Kidney epithelial cell (primary cell): ENCODE results near the gene KLRC4. TPM values are rescaled to one million over a fixed set of nuclear protein-coding genes. Genes with fewer than 3 reads are reported as not detected.

ENCODE experiments used
- DNase-seq: peaks from one replicate; pipeline ENCODE4 v3.0.0-alpha.2; 2010; ENCODE audit warnings: low read depth
- H3K27me3 ChIP-seq: 2 replicates; pipeline ENCODE4 v1.6.0; 2011; ENCODE audit warnings: low read length; ENCODE audit not compliant: control insufficient read depth, insufficient read depth
- H3K36me3 ChIP-seq: 2 replicates; pipeline ENCODE4 v1.5.1; 2011; ENCODE audit warnings: low read length; ENCODE audit not compliant: control insufficient read depth, insufficient read depth
- H3K4me3 ChIP-seq: 2 replicates; pipeline ENCODE4 v1.5.1; 2011; ENCODE audit warnings: low read depth, mild to moderate bottlenecking, control low read depth, low read length
- total RNA-seq: library from RNA; depleted of rRNA; stranded (reverse); fragments of >200 nt; gene quantifications from 2 replicates; pipeline ENCODE4 v1.2.3, GENCODE V29; 2015
- TF ChIP-seq, protein P1 (sequence below): IDR thresholded peaks from 2 replicates; pipeline ENCODE4 v1.5.1; 2011; ENCODE audit warnings: mild to moderate bottlenecking, moderate library complexity, low read length, control low read depth, inconsistent platforms; ENCODE audit not compliant: insufficient read depth, poor library complexity, severe bottlenecking

The KLRC4 gene
- total RNA-seq, 1 donor from 2014 or later: not detected

DNA sequence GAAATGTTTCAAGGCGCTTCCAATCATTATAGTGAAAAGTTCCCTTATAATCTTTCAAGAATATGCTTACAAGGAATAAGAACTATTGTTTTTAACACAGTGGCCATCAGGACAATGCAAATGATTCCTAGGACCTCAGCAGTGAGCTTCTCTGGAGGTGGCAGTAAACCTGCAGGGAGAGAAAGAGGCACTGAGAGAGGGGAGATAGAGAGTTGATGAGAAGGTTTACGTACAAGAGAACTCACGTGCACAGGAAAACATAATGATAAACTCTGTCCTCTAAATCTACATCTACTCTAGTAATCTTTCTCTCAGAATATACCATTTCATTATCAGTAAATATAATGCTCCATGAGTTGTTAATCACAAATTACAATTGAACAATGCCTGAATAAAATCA, 715 bp downstream of the KLRC4 start:
- TF ChIP-seq, protein P1, sequence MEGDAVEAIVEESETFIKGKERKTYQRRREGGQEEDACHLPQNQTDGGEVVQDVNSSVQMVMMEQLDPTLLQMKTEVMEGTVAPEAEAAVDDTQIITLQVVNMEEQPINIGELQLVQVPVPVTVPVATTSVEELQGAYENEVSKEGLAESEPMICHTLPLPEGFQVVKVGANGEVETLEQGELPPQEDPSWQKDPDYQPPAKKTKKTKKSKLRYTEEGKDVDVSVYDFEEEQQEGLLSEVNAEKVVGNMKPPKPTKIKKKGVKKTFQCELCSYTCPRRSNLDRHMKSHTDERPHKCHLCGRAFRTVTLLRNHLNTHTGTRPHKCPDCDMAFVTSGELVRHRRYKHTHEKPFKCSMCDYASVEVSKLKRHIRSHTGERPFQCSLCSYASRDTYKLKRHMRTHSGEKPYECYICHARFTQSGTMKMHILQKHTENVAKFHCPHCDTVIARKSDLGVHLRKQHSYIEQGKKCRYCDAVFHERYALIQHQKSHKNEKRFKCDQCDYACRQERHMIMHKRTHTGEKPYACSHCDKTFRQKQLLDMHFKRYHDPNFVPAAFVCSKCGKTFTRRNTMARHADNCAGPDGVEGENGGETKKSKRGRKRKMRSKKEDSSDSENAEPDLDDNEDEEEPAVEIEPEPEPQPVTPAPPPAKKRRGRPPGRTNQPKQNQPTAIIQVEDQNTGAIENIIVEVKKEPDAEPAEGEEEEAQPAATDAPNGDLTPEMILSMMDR: no peak
- Histone ChIP-seq H3K27me3 (no peaks in the 10 kb centered on the region), H3K4me3 (no peak overlapping the region), H3K36me3 (no peaks in the 10 kb centered on the region)
- no peak for DNase-seq

DNA sequence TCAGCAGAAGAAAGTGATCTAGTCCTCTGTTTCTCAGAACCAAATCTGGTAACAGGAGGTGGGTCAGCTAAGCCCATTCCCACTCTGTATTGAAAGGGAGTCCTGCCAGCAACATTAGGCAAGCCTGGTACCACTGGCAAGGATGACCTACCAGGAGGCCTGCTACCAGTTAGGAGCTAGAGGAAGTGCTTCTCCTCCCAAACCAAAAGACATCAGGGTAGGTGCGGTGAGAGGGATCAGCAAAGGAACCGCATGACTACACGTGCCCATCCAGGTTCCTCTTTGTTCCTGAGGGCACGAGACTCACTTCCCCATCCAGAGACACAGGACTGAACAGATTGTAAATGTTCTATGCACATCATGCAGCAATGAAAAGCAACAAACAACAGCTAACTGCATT, 2.8 kb downstream of the KLRC4 start:
- H3K4me3 ChIP-seq: no peak overlapping the region
- no peaks in the 10 kb centered on the region for H3K27me3 ChIP-seq
- no peaks in the 10 kb centered on the region for H3K36me3 ChIP-seq
- TF ChIP-seq, protein P1: no peak
- no peak for DNase-seq

DNA sequence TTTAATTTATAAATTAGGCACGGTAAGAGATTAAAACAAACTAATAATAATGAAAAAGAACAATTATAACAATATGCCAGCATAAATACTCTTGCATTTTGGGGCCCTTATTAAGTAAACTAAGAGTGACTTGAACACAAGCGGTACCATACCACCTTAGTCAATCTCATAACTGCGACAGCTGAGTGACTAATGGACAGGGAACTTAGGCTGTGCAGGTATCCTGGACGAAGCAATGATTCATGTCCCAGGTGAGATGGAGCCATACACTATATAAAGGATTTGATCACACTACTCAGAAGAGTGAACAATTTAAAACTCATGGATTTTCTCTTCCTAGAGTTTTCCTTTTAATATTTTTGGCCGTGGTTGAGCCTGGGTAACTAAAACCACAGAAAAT, 4.3 kb downstream of the KLRC4 start:
- Histone ChIP-seq H3K36me3 (no peaks in the 10 kb centered on the region), H3K27me3 (no peaks in the 10 kb centered on the region), H3K4me3 (no peak overlapping the region)
- no peak for DNase-seq
- TF ChIP-seq, protein P1: no peak

DNA sequence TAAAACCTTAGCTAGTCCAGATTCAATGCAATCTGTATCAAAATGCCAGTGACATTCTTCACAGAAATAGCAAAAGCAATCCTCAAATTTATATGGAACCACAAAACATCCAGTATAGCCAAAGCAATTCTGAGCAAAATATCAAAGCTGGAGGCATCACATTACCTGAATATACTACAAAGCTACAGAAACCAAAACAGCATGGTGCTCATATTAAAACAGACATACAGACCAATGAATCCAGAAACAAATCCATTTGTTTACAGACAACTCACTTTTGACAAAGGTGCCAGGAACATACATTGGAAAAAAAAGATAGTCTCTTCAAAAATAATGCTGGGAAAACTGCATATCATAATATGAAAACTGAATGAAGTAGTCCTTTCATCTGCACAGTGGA, 4.8 kb downstream of the KLRC4 start:
- no peaks in the 10 kb centered on the region for H3K27me3 ChIP-seq
- TF ChIP-seq, protein P1: no peak
- H3K36me3 ChIP-seq: no peaks in the 10 kb centered on the region
- DNase-seq: no peak
- H3K4me3 ChIP-seq: no peak overlapping the region

DNA sequence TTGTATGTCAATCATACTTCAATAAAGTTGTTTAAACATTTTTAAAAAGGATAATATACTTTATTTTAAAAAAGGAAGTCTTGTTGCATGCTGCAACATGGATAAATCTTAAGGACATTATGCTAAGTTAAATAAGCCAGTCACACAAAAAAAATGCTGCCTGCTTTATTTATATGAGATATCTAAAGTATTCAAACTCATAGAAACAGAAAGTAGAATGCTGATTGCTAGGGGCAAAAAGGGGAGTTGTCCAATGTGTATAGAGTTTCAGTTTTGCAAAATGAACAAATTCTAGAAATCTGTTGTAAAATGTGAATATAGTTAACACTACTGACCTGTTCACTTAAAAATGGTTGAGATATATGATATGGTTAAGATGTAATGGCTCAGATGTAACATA, 8.7 kb downstream of the KLRC4 start:
- Histone ChIP-seq H3K36me3 (no peaks in the 10 kb centered on the region), H3K27me3 (no peaks in the 10 kb centered on the region), H3K4me3 (no peak overlapping the region)
- TF ChIP-seq, protein P1: no peak
- DNase-seq: no peak

DNA sequence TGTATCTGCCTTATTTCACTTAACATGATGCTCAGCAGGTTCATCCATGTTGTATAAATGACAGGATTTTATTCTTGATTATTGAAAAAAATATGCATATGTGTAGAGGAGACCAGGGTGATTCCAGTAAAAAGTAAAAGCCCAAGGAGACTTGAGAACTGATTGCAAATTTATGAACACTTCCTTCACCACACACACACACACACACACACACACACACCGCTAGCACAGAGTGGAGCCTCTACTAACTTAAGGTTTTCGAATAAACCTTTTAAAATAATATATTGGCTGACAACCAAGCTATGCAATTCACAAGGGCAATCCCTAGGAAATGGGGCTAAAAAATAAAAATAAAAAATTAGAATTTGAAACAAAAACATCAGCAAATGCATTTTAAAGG, 11.4 kb downstream of the KLRC4 start:
- Histone ChIP-seq H3K27me3 (no peaks in the 10 kb centered on the region), H3K4me3 (no peak overlapping the region), H3K36me3 (no peaks in the 10 kb centered on the region)
- TF ChIP-seq, protein P1: no peak
- DNase-seq: no peak
